Lower lobe of right lung (tissue), 2 donors: Measurements from ENCODE around the gene PRCC. TPM values are rescaled to one million over a fixed set of nuclear protein-coding genes. Genes with fewer than 3 reads are reported as not detected.
A peak's percentile ranks its signal among the peaks of the same experiment; 100 is the strongest.

ENCODE experiments used
- ATAC-seq, 2 donors: fragments of 200-7000 bp; cut with Tn5 transposase; one replicate each; pipeline ENCODE4 v1.9.1; 2020 to 2022; ENCODE audit warnings: mild to moderate bottlenecking in 2 of 2, moderate library complexity in 2 of 2
- DNase-seq: peaks from one replicate; pipeline ENCODE4 v3.0.0-alpha.2; 2020
- H3K27ac ChIP-seq: fragments of 200-600 bp; one replicate; pipeline ENCODE4 v1.8.0; 2022
- H3K27me3 ChIP-seq: fragments of 200-600 bp; one replicate; pipeline ENCODE4 v1.8.0; 2022; ENCODE audit warnings: low read depth
- H3K36me3 ChIP-seq: fragments of 200-600 bp; one replicate; pipeline ENCODE4 v1.8.0; 2022; ENCODE audit warnings: mild to moderate bottlenecking
- H3K4me1 ChIP-seq: fragments of 200-600 bp; one replicate; pipeline ENCODE4 v1.8.0; 2022
- H3K4me3 ChIP-seq: fragments of 200-600 bp; one replicate; pipeline ENCODE4 v1.8.0; 2022; ENCODE audit warnings: mild to moderate bottlenecking
- H3K9me3 ChIP-seq: fragments of 200-600 bp; one replicate; pipeline ENCODE4 v1.8.0; 2022
- CTCF ChIP-seq: fragments of 200-600 bp; IDR thresholded peaks from one replicate; pipeline ENCODE4 v1.8.0; 2022; ENCODE audit warnings: antibody characterized with exemption, mild to moderate bottlenecking
- intact Hi-C: fragments of 100-400 bp; cut with DNase I; formaldehyde crosslinking; loops from one replicate; pipeline ENCODE4 v1.11.0; 2022
- total RNA-seq: library from RNA; stranded (reverse); fragmentation: NEBNext Ultra II Directional; extraction: Animal tissue kit (Norgen Biotek cat#: 25700); gene quantifications from one replicate; pipeline ENCODE4 v1.2.1, GENCODE V29; 2021
- donor health status: DM: no; HTN: yes; CAD: no; lungs with severe emphysema.

The PRCC gene
- total RNA-seq, 1 donor from 2014 or later = 51.9 TPM

DNA sequence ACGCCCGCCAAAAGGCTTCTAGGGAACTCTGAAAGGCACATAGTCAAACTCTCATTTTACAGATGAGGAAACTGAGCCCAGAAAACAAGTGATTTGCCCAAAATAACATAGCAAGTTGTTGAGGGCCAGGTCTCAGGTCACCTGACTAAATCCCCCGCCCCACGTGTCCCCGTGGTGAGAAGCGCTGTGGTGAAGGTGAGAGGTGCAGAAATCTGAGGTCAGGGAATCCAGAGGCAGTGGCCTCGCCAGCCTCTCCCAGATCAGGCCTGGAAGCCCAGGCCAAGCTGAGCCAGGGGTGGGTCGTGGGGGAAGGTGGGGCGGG, 21.0 kb upstream of the PRCC start:
- H3K9me3 ChIP-seq = no peaks in the 10 kb centered on the region
- H3K27me3 ChIP-seq = no peaks in the 10 kb centered on the region
- ATAC-seq = no peak
- peaks cover 36% of the 10 kb centered on the region for H3K36me3 ChIP-seq
- H3K4me1 ChIP-seq = peaks cover 58% of the 10 kb centered on the region
- DNase-seq = no peak
- peak overlapping the region; percentile 95 for H3K4me3 ChIP-seq
- TF ChIP-seq CTCF = no peak
- peak overlapping the region; percentile 99 for H3K27ac ChIP-seq
- intact Hi-C loops = no loop called here

GRCh38 chr1:156746728-156747631, 20.4 kb upstream of the PRCC start:
- Histone ChIP-seq H3K4me3 (peak overlapping the region; percentile 95), H3K36me3 (peaks cover 34% of the 10 kb centered on the region), H3K4me1 (peaks cover 51% of the 10 kb centered on the region), H3K27ac (peak overlapping the region; percentile 99), H3K9me3 (no peaks in the 10 kb centered on the region), H3K27me3 (no peaks in the 10 kb centered on the region)
- peak; percentile 94 for DNase-seq
- intact Hi-C loops = no loop called here
- no peak for TF ChIP-seq CTCF
- peak; percentile 73 for ATAC-seq

DNA sequence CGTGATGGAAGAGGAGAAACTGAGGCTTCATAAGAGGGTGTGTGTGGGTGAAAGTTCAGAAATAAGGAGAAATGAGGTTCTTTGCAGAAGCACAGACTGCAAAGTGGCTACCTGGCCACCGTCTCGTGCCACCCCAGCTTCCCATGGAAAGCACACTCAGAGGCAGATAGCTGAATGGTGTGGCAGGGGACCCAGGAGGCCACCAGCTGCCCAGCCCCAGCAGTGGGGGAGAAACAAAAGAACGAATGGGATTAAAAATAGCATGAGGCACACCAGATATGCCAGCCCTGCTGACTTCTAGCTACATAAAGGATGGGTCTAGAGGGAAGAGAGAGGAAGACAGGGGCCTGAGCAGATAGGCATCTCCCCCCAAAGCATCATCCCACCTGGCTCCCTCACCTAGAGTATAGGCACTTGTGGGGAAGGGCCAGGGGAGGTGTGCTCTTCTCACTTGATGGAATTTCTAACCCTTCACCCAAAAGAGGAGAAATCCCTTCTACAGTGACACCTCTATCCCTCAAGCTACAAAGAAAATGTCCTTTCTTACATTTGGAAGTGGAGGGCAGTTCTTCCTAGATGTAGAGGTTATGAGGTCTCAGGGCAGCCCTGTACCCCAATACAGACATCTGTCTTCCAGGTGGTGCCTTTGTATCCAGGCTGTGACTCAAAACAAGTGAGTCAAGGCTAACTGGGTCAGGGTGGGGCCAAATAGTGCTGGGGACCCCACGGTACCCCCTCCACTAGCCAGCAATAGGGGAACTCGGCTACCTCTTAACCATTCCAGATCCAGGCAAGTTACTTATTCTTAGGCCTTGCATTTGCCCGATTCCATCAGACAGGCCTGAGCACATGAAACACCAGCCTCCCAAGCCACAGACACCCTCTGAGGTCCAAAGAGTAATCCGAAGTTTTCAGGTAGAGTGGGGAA, 19.3 kb upstream of the PRCC start:
- H3K9me3 ChIP-seq = no peaks in the 10 kb centered on the region
- no peak for TF ChIP-seq CTCF
- H3K27ac ChIP-seq = peak overlapping the region; percentile 99
- H3K36me3 ChIP-seq = peaks cover 24% of the 10 kb centered on the region
- H3K27me3 ChIP-seq = no peaks in the 10 kb centered on the region
- peak overlapping the region; percentile 95 for H3K4me3 ChIP-seq
- ATAC-seq (no peak), DNase-seq (no peak)
- intact Hi-C loops = no loop called here
- H3K4me1 ChIP-seq = peaks cover 56% of the 10 kb centered on the region

GRCh38 chr1:156748670-156749418, 18.5 kb upstream of the PRCC start:
- H3K9me3 ChIP-seq = no peaks in the 10 kb centered on the region
- peaks cover 60% of the 10 kb centered on the region for H3K4me1 ChIP-seq
- ATAC-seq (peak; percentile 2 to 26), DNase-seq (peak; percentile 73)
- intact Hi-C loops = no loop called here
- H3K27ac ChIP-seq = peak overlapping the region; percentile 99
- H3K4me3 ChIP-seq = peak overlapping the region; percentile 95
- peaks cover 15% of the 10 kb centered on the region for H3K36me3 ChIP-seq
- H3K27me3 ChIP-seq = no peaks in the 10 kb centered on the region
- no peak for TF ChIP-seq CTCF
